Natural killer cell (primary cell): Measurements from ENCODE around the gene SPDYE3. TPM values are rescaled to one million over a fixed set of nuclear protein-coding genes. Genes with fewer than 3 reads are reported as not detected.
A peak's percentile ranks its signal among the peaks of the same experiment; 100 is the strongest.
"Not testable (repeated sequence)": the region's sequence is repeated elsewhere in the genome, so short reads cannot be mapped to it uniquely, and the experiment has no call there.

Experiments used
- ATAC-seq, 3 donors: fragments of 150-1000 bp in 2 of 3; fragments of 200-7000 bp in 1 of 3; cut with Tn5 transposase; 1 replicate in 1 of 3; 2 replicates in 2 of 3; pipeline ENCODE4 v1.10.0; 2021; ENCODE audit warnings: mild to moderate bottlenecking in 2 of 3, moderate library complexity in 2 of 3
- DNase-seq, 2 donors: peaks; one replicate each; pipeline versions ENCODE4 v3.0.0 to v3.0.0-alpha.2; 2013 to 2021; ENCODE audit warnings: mixed read lengths in 1 of 2
- H3K27ac ChIP-seq: one replicate; pipeline ENCODE4 v1.5.1; 2013; ENCODE audit warnings: mild to moderate bottlenecking, low read length
- H3K27me3 ChIP-seq: one replicate; pipeline ENCODE4 v1.6.1; 2013; ENCODE audit warnings: low read length; ENCODE audit not compliant: control insufficient read depth, insufficient read depth
- H3K36me3 ChIP-seq: one replicate; pipeline ENCODE4 v1.6.1; 2013; ENCODE audit warnings: low read length; ENCODE audit not compliant: control insufficient read depth, insufficient read depth
- H3K4me1 ChIP-seq: one replicate; pipeline ENCODE4 v1.6.1; 2013; ENCODE audit warnings: low read length; ENCODE audit not compliant: control insufficient read depth, insufficient read depth
- H3K4me3 ChIP-seq: one replicate; pipeline ENCODE4 v1.5.1; 2013; ENCODE audit warnings: low read length
- H3K9me3 ChIP-seq: one replicate; pipeline ENCODE4 v1.6.1; 2013; ENCODE audit warnings: low read length; ENCODE audit not compliant: control insufficient read depth, insufficient read depth
- H3K27ac Mint-ChIP-seq, 2 donors: one replicate each; pipeline ENCODE4 v1.8.0; 2022; ENCODE audit warnings: mild to moderate bottlenecking in 2 of 2, mixed read lengths in 2 of 2, moderate library complexity in 1 of 2
- H3K27me3 Mint-ChIP-seq, 2 donors: one replicate each; pipeline ENCODE4 v1.8.0; 2022; ENCODE audit warnings: low read depth in 2 of 2, mixed read lengths in 2 of 2
- H3K36me3 Mint-ChIP-seq: one replicate; pipeline ENCODE4 v1.8.0; 2022; ENCODE audit warnings: mixed read lengths
- H3K4me1 Mint-ChIP-seq, 2 donors: one replicate each; pipeline ENCODE4 v1.8.0; 2022; ENCODE audit warnings: mixed read lengths in 2 of 2
- H3K4me3 Mint-ChIP-seq: one replicate; pipeline ENCODE4 v1.8.0; 2022; ENCODE audit warnings: mild to moderate bottlenecking, moderate library complexity, mixed read lengths
- H3K9me3 Mint-ChIP-seq, 2 donors: one replicate each; pipeline ENCODE4 v1.8.0; 2022; ENCODE audit warnings: mixed read lengths in 2 of 2
- WGBS: methylation state at CpG from one replicate; pipeline ENCODE4 v1.1.7; 2013; ENCODE audit warnings: missing lambda C conversion rate; ENCODE audit not compliant: insufficient coverage; 5-methylcytosine and 5-hydroxymethylcytosine counted together
- intact Hi-C: fragments of 100-400 bp; cut with micrococcal nuclease; formaldehyde crosslinking; loops from one replicate; pipeline ENCODE4 v1.14.2; 2022
- total RNA-seq, 4 donors: library from RNA; stranded (reverse); fragments of 120-200 nt in 1 of 4; gene quantifications; one replicate each; pipeline versions ENCODE4 v1.2.3 to v1.2.4, GENCODE V29; 2013 to 2022
- TF ChIP-seq, protein P1 (sequence below): fragments of 200-600 bp; IDR thresholded peaks from one replicate; pipeline ENCODE4 v1.8.0; 2022; ENCODE audit warnings: antibody characterized with exemption

The SPDYE3 gene
- total RNA-seq, 3 donors from 2014 or later (not counting 1 experiment from before 2014, with no cell fraction given), result not detected

- not testable (repeated sequence) for H3K27me3 ChIP-seq, H3K36me3 Mint-ChIP-seq, ATAC-seq, H3K4me3 ChIP-seq, H3K36me3 ChIP-seq, H3K9me3 Mint-ChIP-seq, H3K27ac ChIP-seq, H3K27me3 Mint-ChIP-seq, H3K9me3 ChIP-seq
- Mint-ChIP-seq H3K27ac (peak overlapping the region; percentile 76 to 77), H3K4me1 (peaks cover 7 to 26% of the 10 kb centered on the region in 2 donors), H3K4me3 (peak overlapping the region; percentile 86)
- peak in 1 of 2 donors; percentile 14 for DNase-seq
- 2% methylated on average over 2 of the region's 29 CpGs for WGBS
- intact Hi-C loops, result loop anchor here (5.0 kb wide), 1 partner anchor 136 kb away; no protein-coding TSS in a partner anchor
- peaks cover 16% of the 10 kb centered on the region for H3K4me1 ChIP-seq
Observed at GRCh38 chr7:100270941-100271593, 36.4 kb upstream of the SPDYE3 start.

GRCh38 chr7:100271716-100272537, 35.6 kb upstream of the SPDYE3 start:
- peak; percentile 90 to 95 (median 95) for ATAC-seq
- DNase-seq, result peak; percentile 96 to 98
- Mint-ChIP-seq H3K36me3 (no peaks in the 10 kb centered on the region), H3K27ac (peak overlapping the region; percentile 34 to 76), H3K4me1 (peaks cover 7 to 20% of the 10 kb centered on the region in 2 donors), H3K27me3 (no peaks in the 10 kb centered on the region), H3K4me3 (peak overlapping the region; percentile 84), H3K9me3 (no peaks in the 10 kb centered on the region)
- no peaks in the 10 kb centered on the region for H3K36me3 ChIP-seq
- intact Hi-C loops, result loop anchor here (5.0 kb wide), 1 partner anchor 135 kb away; no protein-coding TSS in a partner anchor
- peaks cover 16% of the 10 kb centered on the region for H3K4me1 ChIP-seq
- peak overlapping the region; percentile 50 for H3K27ac ChIP-seq
- no peaks in the 10 kb centered on the region for H3K9me3 ChIP-seq
- WGBS, result under 1% methylated on average over 101 of the region's 101 CpGs
- H3K27me3 ChIP-seq, result no peaks in the 10 kb centered on the region
- peak overlapping the region; percentile 49 for H3K4me3 ChIP-seq
- TF ChIP-seq, protein P1, sequence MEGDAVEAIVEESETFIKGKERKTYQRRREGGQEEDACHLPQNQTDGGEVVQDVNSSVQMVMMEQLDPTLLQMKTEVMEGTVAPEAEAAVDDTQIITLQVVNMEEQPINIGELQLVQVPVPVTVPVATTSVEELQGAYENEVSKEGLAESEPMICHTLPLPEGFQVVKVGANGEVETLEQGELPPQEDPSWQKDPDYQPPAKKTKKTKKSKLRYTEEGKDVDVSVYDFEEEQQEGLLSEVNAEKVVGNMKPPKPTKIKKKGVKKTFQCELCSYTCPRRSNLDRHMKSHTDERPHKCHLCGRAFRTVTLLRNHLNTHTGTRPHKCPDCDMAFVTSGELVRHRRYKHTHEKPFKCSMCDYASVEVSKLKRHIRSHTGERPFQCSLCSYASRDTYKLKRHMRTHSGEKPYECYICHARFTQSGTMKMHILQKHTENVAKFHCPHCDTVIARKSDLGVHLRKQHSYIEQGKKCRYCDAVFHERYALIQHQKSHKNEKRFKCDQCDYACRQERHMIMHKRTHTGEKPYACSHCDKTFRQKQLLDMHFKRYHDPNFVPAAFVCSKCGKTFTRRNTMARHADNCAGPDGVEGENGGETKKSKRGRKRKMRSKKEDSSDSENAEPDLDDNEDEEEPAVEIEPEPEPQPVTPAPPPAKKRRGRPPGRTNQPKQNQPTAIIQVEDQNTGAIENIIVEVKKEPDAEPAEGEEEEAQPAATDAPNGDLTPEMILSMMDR, result no peak

GRCh38 chr7:100272538-100272902, 35.0 kb upstream of the SPDYE3 start:
- H3K4me1 ChIP-seq, result peaks cover 16% of the 10 kb centered on the region
- Mint-ChIP-seq H3K4me1 (peaks cover 7 to 17% of the 10 kb centered on the region in 2 donors), H3K27ac (peak overlapping the region; percentile 34 to 76), H3K4me3 (peak overlapping the region; percentile 50)
- intact Hi-C loops, result loop anchor here (5.0 kb wide), 1 partner anchor 135 kb away; no protein-coding TSS in a partner anchor
- H3K36me3 ChIP-seq, H3K9me3 Mint-ChIP-seq, ATAC-seq, H3K9me3 ChIP-seq, H3K27me3 Mint-ChIP-seq, H3K36me3 Mint-ChIP-seq, H3K27me3 ChIP-seq: not testable (repeated sequence)
- peak in 1 of 2 donors; percentile 11 for DNase-seq
- H3K27ac ChIP-seq, result peak overlapping the region; percentile 50
- WGBS, result 59% methylated on average over 11 of the region's 11 CpGs
- peak overlapping the region; percentile 43 for H3K4me3 ChIP-seq

DNA sequence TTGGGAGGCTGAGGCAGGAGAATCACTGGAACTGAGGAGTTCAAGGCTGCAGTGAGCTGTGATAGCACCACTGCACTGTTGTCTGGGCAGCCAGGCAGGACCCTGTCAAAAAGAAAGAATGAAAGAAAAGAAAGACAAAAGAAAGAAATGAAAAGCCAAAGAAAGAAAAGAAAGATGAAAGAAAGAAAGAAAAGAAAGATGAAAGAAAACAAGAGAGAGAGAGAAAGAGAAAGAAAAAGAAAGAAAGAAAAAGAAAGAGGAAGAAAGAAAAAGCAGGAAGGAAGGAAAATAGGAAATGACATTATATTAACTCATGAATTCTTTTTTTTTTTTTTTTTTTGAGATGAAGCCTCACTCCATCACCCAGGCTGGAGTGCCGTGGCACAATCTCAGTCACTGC, 32.4 kb upstream of the SPDYE3 start:
- H3K27me3 Mint-ChIP-seq, result no peaks in the 10 kb centered on the region
- Histone ChIP-seq H3K27me3 (no peaks in the 10 kb centered on the region), H3K9me3 (no peaks in the 10 kb centered on the region), H3K4me3 (no peak overlapping the region), H3K36me3 (no peaks in the 10 kb centered on the region), H3K4me1 (peaks cover 16% of the 10 kb centered on the region), H3K27ac (no peak overlapping the region)
- H3K4me1 Mint-ChIP-seq, result peaks cover 7 to 12% of the 10 kb centered on the region in 2 donors
- no peak overlapping the region for H3K4me3 Mint-ChIP-seq
- DNase-seq, result no peak
- no peaks in the 10 kb centered on the region for H3K9me3 Mint-ChIP-seq
- no CpG with 5 or more reads among the region's 1 CpG for WGBS
- ATAC-seq, result no peak
- TF ChIP-seq, protein P1, result no peak
- intact Hi-C loops, result no loop called here
- H3K36me3 Mint-ChIP-seq, result no peaks in the 10 kb centered on the region
- no peak overlapping the region for H3K27ac Mint-ChIP-seq

DNA sequence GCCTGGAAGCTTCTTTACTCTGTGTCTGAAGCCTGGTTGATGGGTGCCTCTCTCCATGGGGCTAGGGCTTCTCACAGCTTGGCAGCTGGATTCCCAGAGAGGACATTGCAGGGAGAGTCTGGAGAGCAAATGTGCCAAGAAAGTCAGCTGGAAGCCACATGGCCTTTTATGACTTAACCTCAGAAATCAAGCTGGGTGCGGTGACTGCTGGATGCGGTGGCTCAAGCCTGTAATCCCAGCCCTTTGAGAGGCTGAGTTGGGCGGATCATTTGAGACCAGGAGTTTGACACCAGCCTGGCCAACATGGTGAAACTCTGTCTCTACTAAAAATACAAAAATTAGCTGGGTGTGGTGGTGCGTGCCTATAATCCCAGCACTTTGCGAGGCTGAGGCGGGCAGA, 31.4 kb upstream of the SPDYE3 start:
- WGBS, result 97% methylated on average over 6 of the region's 6 CpGs
- H3K27ac ChIP-seq, intact Hi-C loops, H3K4me3 ChIP-seq, H3K27ac Mint-ChIP-seq, DNase-seq, H3K9me3 ChIP-seq, H3K36me3 ChIP-seq, ATAC-seq, H3K4me1 ChIP-seq, H3K4me3 Mint-ChIP-seq, H3K27me3 ChIP-seq, H3K9me3 Mint-ChIP-seq, H3K4me1 Mint-ChIP-seq, H3K27me3 Mint-ChIP-seq, H3K36me3 Mint-ChIP-seq: not testable (repeated sequence)

GRCh38 chr7:100282069-100282608, 25.4 kb upstream of the SPDYE3 start:
- H3K27me3 Mint-ChIP-seq, H3K9me3 Mint-ChIP-seq, H3K4me1 ChIP-seq, H3K4me3 Mint-ChIP-seq, intact Hi-C loops, DNase-seq, H3K36me3 Mint-ChIP-seq, H3K27ac ChIP-seq, H3K4me1 Mint-ChIP-seq, H3K4me3 ChIP-seq, H3K36me3 ChIP-seq, H3K27me3 ChIP-seq, ATAC-seq, H3K9me3 ChIP-seq, H3K27ac Mint-ChIP-seq: not testable (repeated sequence)
- 94% methylated on average over 3 of the region's 3 CpGs for WGBS
